Liver (tissue), 3 donors: ENCODE data around the gene MESD.

Source experiments
- CTCF ChIP-seq: fragments of 150-350 bp; IDR thresholded peaks from 2 replicates; pipeline ENCODE4 v1.5.1; 2017; ENCODE audit warnings: improper control_type of control experiment, low read depth, low read length; ENCODE audit not compliant: missing input control
- GABPA ChIP-seq, 2 donors: IDR thresholded peaks in 1 of 2; conservative IDR thresholded peaks in 1 of 2; 2 replicates each; pipeline ENCODE4 v1.6.1; 2016; ENCODE audit warnings: antibody characterized with exemption in 2 of 2, mild to moderate bottlenecking in 1 of 2, moderate library complexity in 1 of 2
- RAD21 ChIP-seq, 2 donors: IDR thresholded peaks; 2 replicates each; pipeline ENCODE4 v1.6.1; 2016; ENCODE audit warnings: antibody characterized with exemption in 2 of 2, mild to moderate bottlenecking in 2 of 2
- donor health status: healthy.
- donor health status: healthy.

DNA sequence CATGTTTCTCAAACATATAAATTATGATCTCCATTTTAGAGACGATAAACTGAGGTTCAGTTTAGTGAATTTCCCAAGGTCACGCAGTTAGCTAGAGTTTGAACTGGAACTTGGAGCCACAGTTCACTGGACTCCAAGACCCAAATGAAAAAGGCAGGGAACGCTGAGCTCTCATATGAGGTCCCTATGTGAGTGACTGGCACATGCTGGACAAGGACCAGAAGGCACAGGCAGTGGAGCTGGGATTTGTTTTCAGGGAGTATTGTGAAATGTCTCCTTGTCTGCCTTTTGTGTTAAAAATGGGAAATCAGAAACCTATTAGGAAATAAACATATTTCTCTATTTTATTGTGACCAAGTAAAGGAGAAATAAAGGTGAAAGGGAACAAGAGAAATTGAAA is 63.5 kb downstream of the MESD start:
- TF ChIP-seq CTCF, result no peak
- no peak for TF ChIP-seq GABPA (IDR thresholded peaks at IDR 0.05 in 1 of 2, conservative IDR thresholded peaks at IDR 0.05 in 1 of 2)
- no peak for TF ChIP-seq RAD21 (IDR thresholded peaks at IDR 0.05)
